ENCODE data around the gene TMEM14B.
A peak's percentile ranks its signal among the peaks of the same experiment; 100 is the strongest.
"Not testable (repeated sequence)": the region's sequence is repeated elsewhere in the genome, so short reads cannot be mapped to it uniquely, and the experiment has no call there.

TMEM14B gene

DNA sequence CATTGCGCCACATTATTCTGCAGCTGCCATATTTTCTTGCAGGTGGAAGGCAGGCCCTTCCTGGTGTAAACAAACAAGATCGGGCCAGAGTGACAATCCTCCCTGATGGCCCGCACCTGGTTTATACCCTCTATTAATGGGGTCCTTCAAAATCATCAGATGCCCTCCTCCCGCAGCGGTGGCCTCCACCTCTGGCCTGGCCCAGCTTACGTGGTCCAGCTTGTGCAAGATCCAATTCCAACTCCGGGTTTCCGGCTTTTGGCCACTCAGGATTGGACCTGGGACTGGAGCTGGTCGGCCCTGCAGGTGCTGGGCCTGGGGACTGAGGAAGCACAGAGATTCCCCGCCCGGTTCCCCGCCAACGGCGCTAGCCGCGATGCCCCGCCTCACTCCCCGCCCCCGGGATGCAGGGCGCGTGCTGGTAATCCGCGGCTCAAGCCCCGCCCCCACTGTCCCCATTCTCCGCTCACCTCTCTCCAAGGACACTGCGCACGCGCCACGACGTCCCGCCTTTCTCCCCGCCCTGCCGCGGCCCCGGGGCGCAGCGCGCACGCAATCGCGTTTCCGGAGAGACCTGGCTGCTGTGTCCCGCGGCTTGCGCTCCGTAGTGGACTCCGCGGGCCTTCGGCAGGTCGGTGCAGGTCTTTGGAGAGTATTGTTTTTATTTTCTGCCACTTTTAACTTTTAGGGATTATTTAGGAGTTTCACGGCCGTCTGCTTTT lies at the start of gene TMEM14B:
Gene TMEM14B, plus strand, starts transcription at position 555 of the 722 bp plus-strand sequence. CDS start 1,441 bp downstream, outside the sequence.
- peak; percentile 89 for DNase-seq (ENCODE audit: low read depth)

DNA sequence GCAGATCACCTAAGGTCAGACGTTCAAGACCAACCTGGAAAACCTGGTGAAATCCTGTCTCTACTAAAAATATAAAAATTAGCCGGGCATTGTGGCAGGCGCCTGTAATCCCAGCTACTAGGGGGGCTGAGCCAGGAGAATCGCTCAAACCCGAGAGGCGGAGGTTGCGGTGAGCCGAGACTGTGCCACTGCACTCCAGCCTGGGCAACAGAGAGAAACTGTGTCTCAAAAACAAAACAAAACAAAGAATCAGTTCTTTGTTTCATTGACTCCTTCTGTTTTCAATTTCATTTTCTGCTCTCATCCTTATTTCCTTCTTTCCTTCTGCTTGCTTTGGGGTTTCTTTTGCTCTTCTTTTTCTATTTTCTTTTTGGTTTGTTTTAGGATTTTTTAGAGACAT lies 33.6 kb upstream of the TMEM14B start:
- no peak for DNase-seq (ENCODE audit: low read depth)

DNA sequence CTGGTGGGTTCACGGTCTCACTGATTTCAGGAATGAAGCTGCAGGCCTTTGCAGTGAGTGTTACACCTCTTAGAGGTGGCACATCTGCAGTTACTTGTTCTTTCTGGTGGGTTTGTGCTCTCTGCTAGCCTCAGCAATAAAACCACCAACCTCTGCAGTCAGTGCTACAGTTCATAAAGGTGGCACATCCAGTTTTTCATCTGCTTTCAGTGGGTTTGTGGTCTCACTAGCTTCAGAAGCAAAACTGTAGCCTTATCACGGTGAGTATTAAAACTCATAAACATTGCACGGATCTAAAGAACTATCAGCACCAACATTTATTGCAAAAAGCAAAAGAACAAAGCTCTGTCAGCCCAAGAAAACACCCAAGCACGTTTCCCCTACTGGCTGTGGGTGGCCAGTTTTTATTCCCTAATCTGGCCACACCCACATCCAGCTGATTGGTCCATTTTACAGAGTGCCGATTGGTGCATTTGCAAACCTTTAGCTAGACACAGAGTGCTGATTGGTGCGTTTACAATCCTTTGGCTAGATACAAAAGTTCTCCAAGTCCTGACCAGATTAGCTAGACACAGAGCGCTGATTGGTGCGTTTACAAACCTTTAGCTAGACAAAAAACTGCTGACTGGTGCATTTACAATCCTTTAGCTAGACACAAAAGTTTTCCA lies 28.2 kb upstream of the TMEM14B start:
- no peak for DNase-seq (ENCODE audit: low read depth)

DNA sequence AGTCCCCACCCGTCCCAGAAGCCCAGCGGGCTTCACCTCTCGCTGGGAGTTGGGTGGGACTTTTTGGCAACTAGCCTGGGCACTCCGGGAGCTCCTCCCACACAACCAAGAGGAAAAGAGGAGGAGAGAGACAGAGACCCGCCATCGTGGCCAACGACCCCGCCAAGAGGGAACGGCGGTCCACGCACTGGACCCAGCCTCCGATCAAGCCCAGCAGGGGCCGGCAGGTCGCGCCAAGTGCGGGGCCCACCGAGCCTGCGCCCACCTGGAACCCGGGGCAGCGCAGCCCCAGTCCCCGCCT lies 27.7 kb upstream of the TMEM14B start:
- no peak for DNase-seq (ENCODE audit: low read depth)

DNA sequence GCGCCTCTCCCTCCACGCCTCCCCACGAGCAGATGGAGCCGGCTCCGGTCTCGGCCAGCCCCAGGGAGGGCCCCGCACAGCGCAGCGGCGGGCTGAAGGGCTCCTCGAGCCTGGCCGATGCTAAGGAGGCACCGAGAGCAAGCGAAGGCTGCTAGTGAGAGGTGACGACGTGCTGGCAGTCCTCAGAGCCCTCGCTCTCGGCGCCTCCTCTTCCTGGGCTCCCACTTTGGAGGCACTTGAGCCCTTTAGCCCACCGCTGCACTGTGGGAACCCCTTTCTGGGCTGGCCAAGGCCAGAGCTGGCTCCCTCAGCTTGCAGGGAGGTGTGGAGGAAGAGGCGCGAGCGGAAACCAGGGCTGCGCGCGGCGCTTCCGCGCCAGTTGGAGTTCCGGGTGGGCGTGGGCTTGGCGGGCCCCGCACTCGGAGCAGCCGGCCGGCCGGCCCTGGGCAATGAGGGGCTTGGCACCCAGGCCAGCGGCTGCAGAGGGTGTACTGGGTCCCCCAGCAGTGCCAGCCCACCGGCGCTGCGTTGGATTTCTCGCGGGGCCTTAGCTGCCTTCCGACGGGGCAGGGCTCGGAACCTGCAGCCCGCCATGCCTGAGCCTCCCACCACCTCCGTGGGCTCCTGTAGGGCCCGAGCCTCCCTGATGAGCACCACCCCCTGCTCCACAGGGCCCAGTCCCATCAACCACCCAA lies 27.2 kb upstream of the TMEM14B start:
- DNase-seq (ENCODE audit: low read depth), result no peak

DNA sequence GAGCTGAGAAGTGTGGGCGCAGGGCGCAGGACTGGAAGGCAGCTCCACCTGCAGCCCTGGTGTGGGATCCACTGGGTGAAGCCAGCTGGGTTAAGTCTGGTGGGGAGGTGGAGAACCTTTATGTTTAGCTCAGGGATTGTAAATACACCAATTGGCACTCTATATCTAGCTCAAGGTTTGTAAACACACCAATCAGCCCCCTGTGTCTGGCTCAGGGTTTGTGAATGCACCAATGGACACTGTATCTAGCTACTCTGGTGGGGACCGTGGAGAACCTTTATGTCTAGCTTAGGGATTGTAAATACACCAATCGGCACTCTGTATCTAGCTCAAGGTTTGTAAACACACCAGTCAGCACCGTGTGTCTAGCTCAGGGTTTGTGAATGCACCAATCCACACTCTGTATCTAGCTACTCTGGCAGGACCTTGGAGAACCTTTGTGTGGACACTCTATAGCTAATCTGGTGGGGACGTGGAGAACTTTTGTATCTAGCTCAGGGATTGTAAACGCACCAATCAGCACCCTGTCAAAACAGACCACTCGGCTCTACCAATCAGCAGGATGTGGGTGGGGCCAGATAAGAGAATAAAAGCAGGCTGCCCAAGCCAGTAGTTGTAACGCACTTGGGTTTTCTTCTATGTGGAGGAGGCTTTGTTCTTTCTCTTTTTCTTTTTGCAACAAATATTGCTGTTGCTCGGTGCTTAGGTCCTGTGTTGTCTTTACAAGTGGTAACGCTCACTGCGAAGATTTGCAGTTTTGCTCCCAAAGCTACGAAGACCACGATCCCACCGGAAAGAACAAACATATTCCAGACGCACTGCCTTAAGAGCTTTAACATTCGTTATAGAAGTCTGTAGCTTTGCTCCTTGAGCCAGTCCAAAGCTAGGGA lies 26.4 kb upstream of the TMEM14B start:
- not testable (repeated sequence) for DNase-seq (ENCODE audit: low read depth)

DNA sequence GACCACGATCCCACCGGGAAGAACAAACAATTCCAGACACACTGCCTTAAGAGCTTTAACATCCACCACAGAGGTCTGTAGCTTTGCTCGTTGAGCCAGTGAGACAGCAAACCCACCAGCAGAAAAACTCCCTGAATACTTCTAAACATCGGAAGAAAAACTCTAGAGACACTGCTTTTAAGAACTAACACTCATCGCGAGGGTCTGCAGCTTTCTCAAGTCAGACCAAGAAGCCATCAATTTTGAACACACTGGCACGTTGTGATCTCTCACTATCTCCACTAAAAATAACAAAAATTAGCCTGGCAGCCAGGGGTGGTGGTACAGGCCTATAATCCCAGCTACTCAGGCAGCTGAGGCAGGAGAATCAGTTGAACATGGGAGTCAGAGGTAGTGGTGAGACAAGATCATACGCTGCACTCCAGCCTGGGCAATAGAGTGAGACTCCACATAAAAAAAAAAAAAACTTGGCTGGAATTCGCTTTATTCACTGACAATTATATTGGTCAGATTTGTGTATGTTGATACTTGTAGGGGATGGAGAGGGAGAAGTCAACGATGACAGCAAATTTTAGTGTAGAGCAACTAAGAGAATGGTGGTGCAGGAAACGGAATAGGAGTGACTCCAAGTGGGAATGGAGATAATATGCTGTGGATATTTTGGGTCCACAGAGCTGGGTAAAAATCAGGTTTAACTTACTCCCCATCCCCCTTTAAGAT lies 25.6 kb upstream of the TMEM14B start:
- DNase-seq (ENCODE audit: low read depth), result no peak

DNA sequence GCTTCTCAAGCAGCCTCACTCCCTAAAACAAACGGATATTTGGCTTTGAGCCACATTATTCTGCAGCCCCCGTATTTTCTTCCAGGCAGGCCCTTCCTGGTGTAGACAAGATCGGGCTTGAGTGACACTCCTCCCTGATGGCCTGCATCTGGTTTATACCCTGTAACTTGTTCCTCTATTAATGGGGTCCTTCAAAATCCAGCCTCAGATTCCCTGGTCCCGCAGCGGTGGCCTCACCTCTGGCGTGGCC lies 25.1 kb upstream of the TMEM14B start:
- DNase-seq (ENCODE audit: low read depth), result no peak

DNA sequence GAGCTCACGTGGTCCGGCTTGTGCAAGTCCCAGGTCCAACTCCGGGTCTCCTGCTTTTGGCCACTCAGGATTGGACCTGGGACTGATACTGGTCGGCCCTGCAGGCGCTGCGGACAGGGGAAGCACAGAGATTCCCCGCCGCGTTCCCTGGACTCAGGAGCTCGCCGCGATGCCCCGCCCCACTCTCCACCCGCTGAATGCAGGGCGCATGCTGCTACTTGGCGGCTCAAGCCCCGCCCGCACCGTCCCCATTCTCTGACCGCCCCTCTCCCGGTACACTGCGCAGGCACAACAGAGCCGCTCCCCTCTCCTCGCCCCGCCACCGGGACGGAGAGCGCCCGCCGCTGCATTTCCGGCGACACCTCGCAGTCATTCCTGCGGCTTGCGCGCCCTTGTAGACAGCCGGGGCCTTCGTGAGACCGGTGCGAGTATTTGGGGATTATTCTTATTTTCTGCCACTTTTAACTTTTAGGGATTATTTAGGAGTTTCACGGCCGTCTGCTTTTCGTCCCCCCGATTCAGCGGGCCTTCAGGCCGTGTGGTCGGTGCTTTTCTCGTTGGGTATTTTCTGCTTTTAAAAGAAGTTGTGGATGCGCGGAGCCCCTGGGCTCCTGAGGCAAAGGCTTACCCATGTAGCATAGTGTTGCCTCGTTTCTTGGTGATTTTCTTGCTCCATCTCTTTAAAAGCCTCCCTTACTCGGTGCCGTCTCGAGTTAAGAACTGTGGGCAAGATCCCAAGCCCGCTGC lies 24.6 kb upstream of the TMEM14B start, which contains the start of gene TMEM14C:
Gene TMEM14C, plus strand, starts transcription at position 251 of the 747 bp plus-strand sequence. CDS start 1,544 bp downstream, outside the sequence.
- peak; percentile 67 for DNase-seq (ENCODE audit: low read depth)

DNA sequence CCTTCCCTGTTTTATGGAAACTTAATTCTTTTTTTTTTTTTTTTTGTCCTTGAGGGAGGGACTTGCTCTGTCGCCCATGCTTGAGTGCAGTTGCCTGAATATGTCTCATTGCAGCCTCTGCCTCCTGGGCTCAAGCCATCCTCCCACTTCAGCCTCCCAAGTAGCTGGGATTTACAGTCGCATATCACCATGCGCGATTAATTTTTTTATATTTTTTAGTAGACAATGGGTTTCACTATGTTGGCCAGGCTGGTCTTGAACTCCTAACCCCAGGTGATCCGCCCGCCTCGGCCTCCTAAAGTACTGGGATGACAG lies 24.1 kb upstream of the TMEM14B start:
- DNase-seq (ENCODE audit: low read depth), result no peak

DNA sequence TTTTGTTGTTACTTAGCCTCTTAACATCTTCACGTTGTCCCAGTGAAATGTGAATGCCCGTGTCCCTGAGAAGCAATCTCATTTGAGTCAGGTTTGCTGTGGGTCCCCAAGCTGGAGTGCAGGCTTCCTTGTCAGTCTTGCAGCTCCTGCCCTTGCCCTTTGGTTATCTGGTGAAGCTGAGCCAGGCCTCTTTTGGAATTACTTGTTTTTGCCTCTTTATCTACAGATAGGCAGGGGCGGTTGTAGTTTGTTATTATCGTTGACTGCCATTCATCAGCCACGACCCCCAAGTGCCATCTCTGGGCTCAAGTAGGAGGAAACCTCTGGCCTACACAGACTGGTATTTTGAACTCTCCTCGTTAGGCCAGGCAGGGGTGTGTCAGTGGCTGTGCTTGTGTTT lies 22.6 kb upstream of the TMEM14B start:
- DNase-seq (ENCODE audit: low read depth), result no peak

DNA sequence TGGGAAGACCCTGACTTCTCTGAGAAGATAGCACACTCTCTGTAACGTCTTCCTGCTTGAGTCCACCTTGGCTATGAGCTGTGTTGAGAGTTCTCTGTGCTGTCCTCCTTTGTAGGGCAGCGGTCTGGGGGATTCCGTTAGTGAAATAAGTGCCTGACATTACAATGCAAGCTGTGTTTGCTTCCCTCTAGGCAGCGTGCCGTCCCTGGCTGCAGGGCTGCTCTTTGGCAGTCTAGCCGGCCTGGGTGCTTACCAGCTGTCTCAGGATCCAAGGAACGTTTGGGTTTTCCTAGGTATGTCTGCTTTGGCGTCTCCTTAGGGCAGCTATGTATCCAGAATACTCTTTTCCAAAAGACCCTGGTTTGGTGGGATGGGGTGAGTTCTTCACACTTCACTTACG lies 21.9 kb upstream of the TMEM14B start:
- DNase-seq (ENCODE audit: low read depth), result no peak

DNA sequence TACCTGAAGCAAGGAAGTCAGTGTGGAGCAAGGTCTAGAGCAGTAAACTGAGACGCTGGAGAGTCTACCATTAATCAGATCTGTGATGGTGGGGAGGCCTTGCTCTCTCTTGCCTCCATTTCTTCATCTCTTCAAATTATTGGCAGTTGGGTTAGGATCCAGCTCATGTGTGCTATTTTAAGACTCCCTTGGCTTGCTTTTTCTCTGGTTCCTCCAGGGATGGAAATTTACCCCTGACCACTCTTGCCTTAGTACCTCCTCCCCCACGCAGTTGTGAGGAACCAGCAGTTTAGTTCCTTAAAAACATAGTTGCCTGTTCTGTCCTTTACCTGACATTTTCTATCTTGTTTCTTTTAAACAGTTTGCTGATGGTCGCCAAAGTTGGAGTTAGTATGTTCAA lies 17.4 kb upstream of the TMEM14B start:
- no peak for DNase-seq (ENCODE audit: low read depth)

DNA sequence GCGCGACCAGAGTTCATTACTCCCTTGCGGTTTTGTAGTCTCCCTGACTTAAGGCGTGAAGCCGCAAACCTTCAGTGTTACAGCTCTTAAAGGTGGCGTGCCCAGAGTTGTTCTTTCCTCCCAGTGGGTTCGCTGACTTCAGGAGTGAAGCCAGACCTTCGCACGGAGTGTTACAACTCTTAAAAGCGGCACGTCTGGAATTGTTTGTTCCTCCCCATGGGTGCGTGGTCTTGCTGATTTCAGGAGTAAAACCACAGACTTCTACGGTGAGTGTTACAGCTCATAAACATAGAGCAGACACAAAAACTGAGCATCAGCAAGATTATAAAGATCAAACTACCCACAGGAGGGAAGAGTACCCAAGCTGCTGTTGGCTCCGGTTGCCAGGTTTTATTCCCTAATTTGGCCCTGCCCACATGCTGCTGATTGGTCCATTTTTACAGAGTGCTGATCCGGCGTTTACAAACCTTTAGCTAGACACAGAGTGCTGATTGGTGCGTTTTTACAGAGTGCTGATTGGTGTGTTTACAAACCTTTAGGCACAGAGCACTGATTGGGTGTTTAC lies 14.4 kb upstream of the TMEM14B start:
- no peak for DNase-seq (ENCODE audit: low read depth)

DNA sequence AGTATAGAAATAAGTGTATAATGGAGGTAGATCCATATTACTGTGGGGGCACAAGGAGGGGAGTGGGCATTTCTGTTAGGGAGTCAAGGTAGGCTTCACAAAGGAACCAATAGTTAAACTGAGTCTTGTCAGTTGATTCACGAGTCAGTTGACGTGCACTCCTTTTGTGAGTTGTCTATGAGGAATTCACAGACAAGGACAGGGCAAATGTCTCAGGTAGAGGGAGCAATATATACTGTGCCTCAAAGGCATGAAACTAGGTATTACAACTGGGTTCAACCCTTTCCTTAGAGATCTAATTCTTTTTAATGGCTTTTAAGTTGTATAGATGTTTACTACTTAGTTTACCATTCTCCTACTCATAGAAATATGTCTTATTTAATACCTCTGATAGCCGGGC lies 13.7 kb upstream of the TMEM14B start:
- no peak for DNase-seq (ENCODE audit: low read depth)

DNA sequence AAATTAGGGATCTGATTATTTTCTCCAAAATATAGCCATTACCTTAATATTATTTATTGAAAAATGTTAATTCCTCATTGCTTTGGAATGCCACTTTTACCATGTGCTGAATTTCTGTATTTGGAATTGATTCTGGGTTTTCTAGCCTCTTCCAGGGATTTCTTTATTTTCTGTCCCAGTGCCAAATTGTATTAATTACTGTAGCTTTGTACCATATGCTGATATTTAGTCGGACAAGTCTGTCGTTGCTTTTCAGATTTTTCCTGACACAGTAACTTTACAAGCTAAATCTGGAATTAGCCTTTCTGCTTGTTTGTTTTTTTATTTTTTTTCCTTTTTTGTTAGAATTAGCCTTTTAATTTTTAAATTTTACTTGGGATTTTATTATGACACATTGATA lies 10.9 kb upstream of the TMEM14B start:
- DNase-seq (ENCODE audit: low read depth), result no peak

DNA sequence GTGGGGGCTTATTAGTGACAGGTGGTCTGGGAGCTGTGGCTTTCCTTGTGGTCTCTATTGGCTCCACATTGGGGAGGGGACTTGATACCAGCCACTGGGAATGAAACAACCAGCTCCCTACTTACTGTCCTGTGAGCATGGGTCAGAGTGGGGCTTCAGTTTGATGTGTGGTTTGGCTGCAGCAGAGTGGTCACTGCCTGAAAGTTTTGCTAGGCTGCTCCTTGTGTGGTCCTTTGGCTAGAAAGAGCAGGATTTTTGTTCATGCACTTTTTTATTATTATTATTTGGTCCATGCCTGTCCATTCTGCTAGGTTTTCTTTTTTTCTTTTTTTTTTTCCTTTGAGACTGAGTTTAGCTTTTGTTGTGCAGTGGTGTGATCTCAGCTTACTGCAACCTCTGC lies 7.5 kb upstream of the TMEM14B start:
- DNase-seq (ENCODE audit: low read depth), result no peak

DNA sequence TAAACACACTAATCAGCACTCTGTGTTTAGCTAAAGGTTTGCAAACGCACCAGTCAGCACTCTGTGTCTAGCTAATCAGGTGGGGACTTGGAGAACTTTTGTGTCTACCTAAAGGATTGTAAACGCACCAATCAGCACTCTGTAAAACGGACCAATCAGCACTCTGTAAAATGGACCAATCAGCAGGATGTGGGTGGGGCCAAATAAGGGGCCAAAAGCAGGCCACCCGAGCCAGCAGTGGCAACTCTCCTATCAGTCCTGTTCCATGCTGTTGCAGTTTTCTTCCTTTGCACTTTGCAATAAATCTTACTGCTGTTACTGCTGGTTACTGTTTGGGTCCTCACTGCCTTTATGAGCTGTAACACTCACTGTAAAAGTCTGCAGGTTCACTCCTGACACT lies 6.0 kb upstream of the TMEM14B start:
- DNase-seq (ENCODE audit: low read depth), result not testable (repeated sequence)

DNA sequence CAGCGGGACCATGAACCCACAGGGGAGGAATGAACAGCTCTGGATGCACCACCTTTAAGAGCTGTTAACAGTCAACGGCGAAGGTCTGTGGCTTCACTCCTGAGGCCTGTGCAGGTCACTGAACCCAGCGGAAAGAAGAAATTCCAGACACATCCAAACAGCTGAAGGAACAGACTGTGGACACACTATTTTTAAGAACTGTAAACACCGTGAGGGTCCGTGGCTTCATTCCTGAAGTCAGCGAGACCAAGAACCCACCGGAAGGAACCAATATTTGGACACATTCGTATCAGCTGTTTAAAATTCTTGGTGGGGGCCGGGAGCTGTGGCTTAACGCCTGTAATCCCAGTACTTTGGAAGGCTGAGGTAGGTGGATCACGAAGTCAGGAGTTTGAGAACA lies 5.4 kb upstream of the TMEM14B start:
- DNase-seq (ENCODE audit: low read depth), result no peak

DNA sequence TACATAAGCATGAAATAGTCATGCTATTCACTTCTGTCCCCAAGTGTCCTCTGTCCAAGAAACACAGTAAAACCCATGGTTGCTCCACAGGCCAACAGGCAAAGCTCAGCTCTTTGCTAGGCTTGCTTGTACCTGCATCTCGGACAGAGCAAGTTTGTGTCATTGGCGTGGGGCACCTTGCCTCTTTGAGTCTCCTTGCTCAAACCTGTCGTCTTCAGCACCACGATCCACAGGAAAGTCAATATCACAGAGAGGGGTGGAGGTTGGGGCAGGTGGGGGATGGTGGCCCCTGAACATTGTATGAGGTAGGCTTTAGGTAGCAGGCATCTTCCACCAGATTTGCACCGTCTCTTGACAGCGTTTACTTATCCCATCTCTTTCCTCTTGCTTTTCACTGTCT lies 4.1 kb upstream of the TMEM14B start:
- no peak for DNase-seq (ENCODE audit: low read depth)

DNA sequence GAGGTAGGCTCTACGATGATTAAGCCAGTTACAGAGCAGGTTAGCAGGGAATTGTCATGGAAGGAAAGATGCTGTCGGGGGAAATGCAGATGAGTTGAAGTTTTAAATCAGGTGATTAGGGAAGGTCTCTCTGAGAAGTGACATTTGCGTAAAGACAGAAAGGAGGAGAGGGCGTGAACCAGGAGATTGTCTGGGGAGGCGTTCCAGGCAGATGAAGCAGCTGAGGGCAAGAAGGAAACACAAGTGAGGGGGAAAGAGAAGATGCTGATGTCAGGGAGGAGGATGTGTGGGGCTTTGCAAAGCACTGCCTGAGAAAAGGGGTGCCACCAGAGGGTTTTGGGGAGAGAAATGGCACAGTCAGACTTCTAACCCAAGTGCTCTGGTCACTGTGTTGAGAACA lies 2.5 kb upstream of the TMEM14B start:
- DNase-seq (ENCODE audit: low read depth), result no peak
